ENCODE measurements around the gene HIVEP1.

DNA sequence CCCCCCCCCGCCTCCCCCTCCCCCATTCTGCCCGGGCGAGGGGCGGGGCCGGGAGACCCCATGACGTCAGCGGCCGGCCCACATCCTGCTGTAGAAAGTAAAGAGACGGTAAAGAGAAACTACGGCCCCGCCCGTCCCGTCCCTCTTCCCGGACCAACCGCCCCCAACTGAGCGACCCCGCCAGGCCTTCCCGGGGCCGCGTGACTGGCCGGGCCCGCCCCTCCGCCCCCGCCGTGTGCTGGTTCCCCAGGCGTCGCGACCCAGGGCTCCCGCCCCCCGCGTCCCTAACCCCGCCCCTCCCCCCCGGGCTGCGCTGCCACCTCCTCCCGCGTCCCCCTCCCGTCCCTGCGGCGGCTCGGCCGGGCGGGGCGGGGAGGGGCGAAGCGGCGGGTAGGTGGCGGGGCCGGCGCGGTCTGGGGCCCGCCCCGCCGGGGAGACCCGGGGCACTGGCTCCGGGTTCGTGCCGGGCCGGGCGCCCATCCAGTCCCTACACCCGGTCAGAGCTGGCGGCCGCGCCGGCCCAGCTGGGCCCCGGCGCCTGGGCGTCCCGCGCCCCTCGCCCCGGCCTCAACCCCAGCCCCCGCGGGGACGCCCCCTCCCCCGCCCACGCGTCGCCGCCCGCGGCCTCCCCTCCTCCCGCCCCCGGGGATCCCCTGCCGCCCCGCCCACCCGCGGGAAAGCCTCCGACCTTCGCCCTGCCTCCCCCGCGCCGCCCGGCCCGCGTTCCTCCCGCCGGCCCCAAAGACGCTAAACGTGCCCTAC lies 655 bp upstream of the HIVEP1 start:
- TF ChIP-seq ZFP3 (CRISPR knock-in tag; IDR thresholded peaks at IDR 0.05) (no peak), SNAI2 (CRISPR knock-in tag; IDR thresholded peaks at IDR 0.05) (no peak), OSR1 (CRISPR knock-in tag; IDR thresholded peaks at IDR 0.05) (no peak), ZNF70 (CRISPR knock-in tag; IDR thresholded peaks at IDR 0.05) (no peak), CREB5 (CRISPR knock-in tag; IDR thresholded peaks at IDR 0.05; ENCODE audit: low read depth) (no peak), ZNF565 (CRISPR knock-in tag; conservative IDR thresholded peaks at IDR 0.05; ENCODE audit: low read depth) (no peak), PATZ1 (CRISPR knock-in tag; IDR thresholded peaks at IDR 0.05; ENCODE audit: borderline replicate concordance) (no peak), TOX (CRISPR knock-in tag; IDR thresholded peaks at IDR 0.05; ENCODE audit: borderline replicate concordance) (no peak), ARNTL (CRISPR knock-in tag; IDR thresholded peaks at IDR 0.05; ENCODE audit: borderline replicate concordance, low read depth) (no peak), ZC3H10 (CRISPR knock-in tag; IDR thresholded peaks at IDR 0.05) (no peak)
- TF ChIP-seq, protein P1, sequence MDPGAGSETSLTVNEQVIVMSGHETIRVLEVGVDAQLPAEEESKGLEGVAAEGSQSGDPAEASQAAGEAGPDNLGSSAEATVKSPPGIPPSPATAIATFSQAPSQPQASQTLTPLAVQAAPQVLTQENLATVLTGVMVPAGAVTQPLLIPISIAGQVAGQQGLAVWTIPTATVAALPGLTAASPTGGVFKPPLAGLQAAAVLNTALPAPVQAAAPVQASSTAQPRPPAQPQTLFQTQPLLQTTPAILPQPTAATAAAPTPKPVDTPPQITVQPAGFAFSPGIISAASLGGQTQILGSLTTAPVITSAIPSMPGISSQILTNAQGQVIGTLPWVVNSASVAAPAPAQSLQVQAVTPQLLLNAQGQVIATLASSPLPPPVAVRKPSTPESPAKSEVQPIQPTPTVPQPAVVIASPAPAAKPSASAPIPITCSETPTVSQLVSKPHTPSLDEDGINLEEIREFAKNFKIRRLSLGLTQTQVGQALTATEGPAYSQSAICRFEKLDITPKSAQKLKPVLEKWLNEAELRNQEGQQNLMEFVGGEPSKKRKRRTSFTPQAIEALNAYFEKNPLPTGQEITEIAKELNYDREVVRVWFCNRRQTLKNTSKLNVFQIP (CRISPR knock-in tag; IDR thresholded peaks at IDR 0.05; ENCODE audit: borderline replicate concordance, low read depth) = no peak
